Measurements from ENCODE around the gene ATXN10. TPM values are rescaled to one million over a fixed set of nuclear protein-coding genes. Genes with fewer than 3 reads are reported as not detected.

Gene ATXN10
- total and polyA plus RNA-seq, 2 of the 13 experiments (the other 11 are each of a cell fraction or from before 2014, with no cell fraction given): 60.1 to 194 TPM

DNA sequence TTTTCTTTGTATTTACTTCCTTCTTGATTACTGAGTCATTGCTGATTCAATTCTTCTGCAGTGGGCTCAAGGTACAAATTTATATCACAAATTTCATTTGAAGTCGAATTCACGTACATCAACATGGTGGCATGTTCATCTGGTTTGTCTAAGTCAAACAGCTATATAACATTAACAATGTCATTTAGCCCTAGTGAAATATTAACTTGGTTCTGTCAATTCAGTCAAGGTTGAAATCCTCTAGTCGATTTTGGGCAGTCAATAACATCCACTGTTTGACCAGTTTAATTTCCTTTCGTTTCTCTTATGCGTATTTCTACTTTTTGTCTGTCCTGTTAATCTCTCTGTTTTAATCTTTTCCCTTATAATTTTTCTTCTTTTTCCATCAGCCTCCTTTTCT is 4.1 kb upstream of the ATXN10 start (continued):
- TF ChIP-seq MXD1 (CRISPR knock-in tag; IDR thresholded peaks at IDR 0.05): no peak
- no peak for TF ChIP-seq ZZZ3 (CRISPR knock-in tag; IDR thresholded peaks at IDR 0.05; ENCODE audit: borderline replicate concordance)
- 0 out of 2 replicates have a peak, but pooled peaks have one; percentile 24 for TF ChIP-seq ZNF124 (CRISPR knock-in tag; IDR thresholded peaks at IDR 0.05)
- no peak for TF ChIP-seq NFKBIZ (CRISPR knock-in tag; IDR thresholded peaks at IDR 0.05)
- TF ChIP-seq FOXC1 (CRISPR knock-in tag; IDR thresholded peaks at IDR 0.05; ENCODE audit: borderline replicate concordance): no peak
- TF ChIP-seq ZNF550 (CRISPR knock-in tag; IDR thresholded peaks at IDR 0.05; ENCODE audit: borderline replicate concordance): no peak
- TF ChIP-seq, protein P1, sequence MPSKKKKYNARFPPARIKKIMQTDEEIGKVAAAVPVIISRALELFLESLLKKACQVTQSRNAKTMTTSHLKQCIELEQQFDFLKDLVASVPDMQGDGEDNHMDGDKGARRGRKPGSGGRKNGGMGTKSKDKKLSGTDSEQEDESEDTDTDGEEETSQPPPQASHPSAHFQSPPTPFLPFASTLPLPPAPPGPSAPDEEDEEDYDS (CRISPR knock-in tag; IDR thresholded peaks at IDR 0.05): 0 out of 2 replicates have a peak, but pooled peaks have one; percentile 25
- TF ChIP-seq NFKB2 (CRISPR knock-in tag; IDR thresholded peaks at IDR 0.05; ENCODE audit: borderline replicate concordance): no peak
- no peak for TF ChIP-seq ZNF83 (CRISPR knock-in tag; IDR thresholded peaks at IDR 0.05; ENCODE audit: borderline replicate concordance)
- TF ChIP-seq, protein P2, sequence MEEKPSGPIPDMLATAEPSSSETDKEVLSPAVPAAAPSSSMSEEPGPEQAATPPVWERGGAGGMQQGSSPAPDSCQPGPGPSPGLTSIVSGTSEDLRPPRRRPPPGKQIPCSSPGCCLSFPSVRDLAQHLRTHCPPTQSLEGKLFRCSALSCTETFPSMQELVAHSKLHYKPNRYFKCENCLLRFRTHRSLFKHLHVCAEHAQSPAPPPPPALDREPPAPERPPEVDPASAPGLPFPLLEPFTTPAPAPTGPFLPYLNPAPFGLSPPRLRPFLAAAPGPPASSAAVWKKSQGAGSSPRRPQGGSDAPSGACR (CRISPR knock-in tag; IDR thresholded peaks at IDR 0.05): no peak
- TF ChIP-seq HMGA1 (CRISPR knock-in tag; conservative IDR thresholded peaks at IDR 0.05): no peak
- no peak for TF ChIP-seq FOXP1 (IDR thresholded peaks at IDR 0.05)
- peak; percentile 9; the same call in 1 of the 2 replicates for TF ChIP-seq FOXP1 (CRISPR knock-in tag; IDR thresholded peaks at IDR 0.05)
- TF ChIP-seq IKZF5 (CRISPR knock-in tag; IDR thresholded peaks at IDR 0.05): no peak
- TF ChIP-seq PPARG (CRISPR knock-in tag; conservative IDR thresholded peaks at IDR 0.05): 0 out of 2 replicates have a peak, but pooled peaks have one; percentile 11
- TF ChIP-seq, protein P3, sequence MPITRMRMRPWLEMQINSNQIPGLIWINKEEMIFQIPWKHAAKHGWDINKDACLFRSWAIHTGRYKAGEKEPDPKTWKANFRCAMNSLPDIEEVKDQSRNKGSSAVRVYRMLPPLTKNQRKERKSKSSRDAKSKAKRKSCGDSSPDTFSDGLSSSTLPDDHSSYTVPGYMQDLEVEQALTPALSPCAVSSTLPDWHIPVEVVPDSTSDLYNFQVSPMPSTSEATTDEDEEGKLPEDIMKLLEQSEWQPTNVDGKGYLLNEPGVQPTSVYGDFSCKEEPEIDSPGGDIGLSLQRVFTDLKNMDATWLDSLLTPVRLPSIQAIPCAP (CRISPR knock-in tag; IDR thresholded peaks at IDR 0.05; ENCODE audit: low read depth): no peak
- TF ChIP-seq ZNF790 (CRISPR knock-in tag; IDR thresholded peaks at IDR 0.05; ENCODE audit: borderline replicate concordance): no peak
- TF ChIP-seq CREB1 (IDR thresholded peaks at IDR 0.05): no peak
- 0 out of 2 replicates have a peak, but pooled peaks have one; percentile 20 for TF ChIP-seq CREB1 (CRISPR knock-in tag; IDR thresholded peaks at IDR 0.05)
- TF ChIP-seq FOXK2 (IDR thresholded peaks at IDR 0.05): 0 out of 2 replicates have a peak, but pooled peaks have one; percentile 34
- TF ChIP-seq ARNTL (CRISPR knock-in tag; IDR thresholded peaks at IDR 0.05): no peak
- TF ChIP-seq POGZ (CRISPR knock-in tag; IDR thresholded peaks at IDR 0.05): peak; percentile 70; the same call in 1 of the 2 replicates
- peak; percentile 85 for TF ChIP-seq HNF1A (IDR thresholded peaks at IDR 0.05; ENCODE audit: low read depth)
- peak; percentile 76; the same call in 1 of the 2 replicates for TF ChIP-seq HNF1A (CRISPR knock-in tag; IDR thresholded peaks at IDR 0.05; ENCODE audit: borderline replicate concordance)
- TF ChIP-seq RFX1 (IDR thresholded peaks at IDR 0.05): no peak

Data from HepG2 (cell line).